BLaER1 treated with 17β-estradiol and CSF1 and Interleukin-3, amounts not matched to agents 10 nM and 100 nM (cell line): ENCODE data around the gene COPS3.
"Not testable (repeated sequence)": the region's sequence is repeated elsewhere in the genome, so short reads cannot be mapped to it uniquely, and the experiment has no call there.

Experiments
- H3K27ac ChIP-seq, 11 experiments: shearing (Covaris generic); formaldehyde crosslinking; 2 replicates each; pipeline ENCODE4 v1.8.1; 2022
- H3K27me3 ChIP-seq, 11 experiments: shearing (Covaris generic); formaldehyde crosslinking; 2 replicates each; pipeline ENCODE4 v1.8.1; 2022
- H3K36me3 ChIP-seq, 11 experiments: shearing (Covaris generic); formaldehyde crosslinking; 2 replicates each; pipeline ENCODE4 v1.8.1; 2022
- H3K4me1 ChIP-seq, 10 experiments: shearing (Covaris generic); formaldehyde crosslinking; 2 replicates each; pipeline ENCODE4 v1.8.1; 2022
- H3K4me2 ChIP-seq, 11 experiments: shearing (Covaris generic); formaldehyde crosslinking; 2 replicates each; pipeline ENCODE4 v1.8.1; 2022
- H3K4me3 ChIP-seq, 10 experiments: shearing (Covaris generic); formaldehyde crosslinking; 2 replicates each; pipeline ENCODE4 v1.8.1; 2022
- H3K9ac ChIP-seq, 11 experiments: shearing (Covaris generic); formaldehyde crosslinking; 2 replicates each; pipeline ENCODE4 v1.8.1; 2022
- H3K9me3 ChIP-seq, 11 experiments: shearing (Covaris generic); formaldehyde crosslinking; replicated peaks in 1 of 11; 2 replicates each; pipeline ENCODE4 v1.8.1; 2022
- H4K20me1 ChIP-seq, 11 experiments: shearing (Covaris generic); formaldehyde crosslinking; 2 replicates each; pipeline ENCODE4 v1.8.1; 2022
- Cebpa-rat ChIP-seq, 11 experiments: shearing (Covaris generic); IDR thresholded peaks; 2 replicates each; pipeline ENCODE4 v1.8.1; 2022

COPS3 gene

GRCh38 chr17:17256316-17256715 is 24.7 kb downstream of the COPS3 start:
- H3K27ac ChIP-seq = no peak overlapping the region
- no peaks in the 10 kb centered on the region for H3K27me3 ChIP-seq
- H3K4me1 ChIP-seq = no peaks in the 10 kb centered on the region
- peaks cover 95 to 100% (median 99%) of the 10 kb centered on the region in 11 experiments for H3K36me3 ChIP-seq
- H3K4me2 ChIP-seq = no peak overlapping the region
- H3K9me3 ChIP-seq = no peaks in the 10 kb centered on the region
- peaks cover 0 to 45% (median 5%) of the 10 kb centered on the region in 11 experiments; a peak in 8 of 22 replicates for H4K20me1 ChIP-seq
- TF ChIP-seq Cebpa-rat (IDR thresholded peaks at IDR 0.05) = no peak
- H3K4me3 ChIP-seq = no peak overlapping the region
- H3K9ac ChIP-seq = no peak overlapping the region

GRCh38 chr17:17255689-17256088 is 25.4 kb downstream of the COPS3 start:
- H3K9me3 ChIP-seq, H3K9ac ChIP-seq: not testable (repeated sequence)

GRCh38 chr17:17254036-17254435 is 27.0 kb downstream of the COPS3 start:
- Histone ChIP-seq H3K9ac (no peak overlapping the region), H3K27me3 (no peaks in the 10 kb centered on the region), H3K4me2 (no peak overlapping the region), H4K20me1 (peaks cover 0 to 37% (median 4%) of the 10 kb centered on the region in 11 experiments; a peak in 7 of 22 replicates), H3K36me3 (peaks cover 95 to 100% (median 99%) of the 10 kb centered on the region in 11 experiments), H3K9me3 (no peaks in the 10 kb centered on the region), H3K4me3 (no peak overlapping the region), H3K27ac (no peak overlapping the region), H3K4me1 (no peaks in the 10 kb centered on the region)
- TF ChIP-seq Cebpa-rat (IDR thresholded peaks at IDR 0.05) = no peak

More at GRCh38 chr17:17255689-17256088, 25.4 kb downstream of the COPS3 start:
- not testable (repeated sequence) for H3K4me1 ChIP-seq, H3K4me2 ChIP-seq, H3K4me3 ChIP-seq, H3K27ac ChIP-seq, H3K27me3 ChIP-seq
- Histone ChIP-seq H3K36me3 (peaks cover 95 to 100% (median 99%) of the 10 kb centered on the region in 11 experiments), H4K20me1 (peaks cover 0 to 45% (median 5%) of the 10 kb centered on the region in 11 experiments; a peak in 7 of 22 replicates)

- Histone ChIP-seq H3K9ac (no peak overlapping the region), H3K4me1 (no peaks in the 10 kb centered on the region), H3K4me3 (no peak overlapping the region), H3K9me3 (no peaks in the 10 kb centered on the region), H3K27me3 (no peaks in the 10 kb centered on the region), H4K20me1 (peaks cover 0 to 32% (median 2%) of the 10 kb centered on the region in 11 experiments; a peak in 9 of 22 replicates), H3K4me2 (no peak overlapping the region), H3K27ac (no peak overlapping the region), H3K36me3 (peaks cover 95 to 100% (median 99%) of the 10 kb centered on the region in 11 experiments)
- TF ChIP-seq Cebpa-rat (IDR thresholded peaks at IDR 0.05) = no peak
Observed at GRCh38 chr17:17253406-17253805, 27.6 kb downstream of the COPS3 start.

GRCh38 chr17:17252149-17252661 is 28.8 kb downstream of the COPS3 start:
- Histone ChIP-seq H3K9me3 (no peaks in the 10 kb centered on the region), H3K36me3 (peaks cover 97 to 100% (median 99%) of the 10 kb centered on the region in 11 experiments), H3K4me2 (no peak overlapping the region), H3K9ac (no peak overlapping the region), H3K27ac (no peak overlapping the region), H3K4me1 (no peaks in the 10 kb centered on the region), H4K20me1 (peaks cover 0 to 36% (median 5%) of the 10 kb centered on the region in 11 experiments; a peak in 10 of 22 replicates), H3K4me3 (no peak overlapping the region), H3K27me3 (no peaks in the 10 kb centered on the region)
- no peak for TF ChIP-seq Cebpa-rat (IDR thresholded peaks at IDR 0.05)

GRCh38 chr17:17246879-17247278 is 34.2 kb downstream of the COPS3 start:
- Histone ChIP-seq H3K36me3 (peaks cover 63 to 78% (median 68%) of the 10 kb centered on the region in 11 experiments), H3K9me3 (no peaks in the 10 kb centered on the region), H3K4me1 (no peaks in the 10 kb centered on the region), H3K4me3 (no peak overlapping the region), H3K27me3 (no peaks in the 10 kb centered on the region), H3K4me2 (no peak overlapping the region), H4K20me1 (peaks cover 0 to 22% (median 5%) of the 10 kb centered on the region in 11 experiments; a peak in 9 of 22 replicates), H3K9ac (no peak overlapping the region), H3K27ac (no peak overlapping the region)
- no peak for TF ChIP-seq Cebpa-rat (IDR thresholded peaks at IDR 0.05)

DNA sequence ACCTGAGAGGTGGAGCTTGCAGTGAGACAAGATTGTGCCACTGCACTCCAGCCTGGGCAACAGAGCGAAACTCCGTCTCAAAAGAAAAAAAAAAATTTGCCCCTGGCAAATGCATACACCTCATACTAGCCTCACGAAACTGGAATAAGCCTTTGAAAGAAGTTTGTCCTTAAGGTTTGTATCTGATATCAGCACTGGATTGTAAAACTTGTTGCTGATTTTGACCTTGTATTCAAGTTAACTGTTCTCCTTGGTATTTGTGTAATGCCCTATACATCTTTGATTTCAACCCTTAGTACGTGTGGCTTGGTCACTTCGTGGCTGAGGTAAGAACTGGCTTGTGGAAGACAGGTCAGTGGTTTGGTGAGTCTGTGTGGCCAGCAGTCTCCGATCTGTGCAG is 37.9 kb downstream of the COPS3 start:
- Histone ChIP-seq H3K9me3 (no peaks in the 10 kb centered on the region), H3K27ac (no peak overlapping the region), H3K4me1 (peaks cover 3 to 13% (median 4%) of the 10 kb centered on the region in 10 experiments; a peak in 18 of 20 replicates), H3K9ac (no peak overlapping the region), H3K27me3 (no peaks in the 10 kb centered on the region), H3K36me3 (peaks cover 28 to 41% (median 31%) of the 10 kb centered on the region in 11 experiments), H3K4me2 (no peak overlapping the region), H3K4me3 (no peak overlapping the region), H4K20me1 (peaks cover 0 to 14% (median under 1%) of the 10 kb centered on the region in 11 experiments; a peak in 9 of 22 replicates)
- TF ChIP-seq Cebpa-rat (IDR thresholded peaks at IDR 0.05) = no peak

DNA sequence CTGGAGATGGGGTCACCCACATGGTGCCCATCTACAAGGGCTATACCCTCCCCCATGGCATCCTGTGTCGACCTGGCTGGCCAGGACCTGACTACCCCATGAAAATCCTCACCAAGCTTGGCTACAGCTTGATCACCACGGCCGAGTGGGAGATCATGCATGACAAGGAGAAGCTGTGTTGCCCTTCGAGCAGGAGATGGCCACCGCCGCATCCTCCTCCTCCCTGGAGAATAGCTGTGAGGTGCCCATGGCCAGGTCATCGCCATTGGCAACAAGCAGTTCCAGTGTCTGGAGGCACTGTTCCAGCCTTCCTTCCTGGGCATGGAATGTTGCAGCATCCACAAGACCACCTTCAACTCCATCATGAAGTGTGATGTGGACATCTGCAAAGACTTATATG is 38.8 kb downstream of the COPS3 start:
- peaks cover 6 to 17% (median 8%) of the 10 kb centered on the region in 10 experiments; a peak in 18 of 20 replicates for H3K4me1 ChIP-seq
- no peak overlapping the region for H3K9ac ChIP-seq
- H3K4me3 ChIP-seq = no peak overlapping the region
- H3K36me3 ChIP-seq = peaks cover 19 to 32% (median 22%) of the 10 kb centered on the region in 11 experiments
- no peaks in the 10 kb centered on the region for H3K9me3 ChIP-seq
- H3K27me3 ChIP-seq = no peaks in the 10 kb centered on the region
- no peak overlapping the region for H3K4me2 ChIP-seq
- no peak overlapping the region for H3K27ac ChIP-seq
- no peak for TF ChIP-seq Cebpa-rat (IDR thresholded peaks at IDR 0.05)
- H4K20me1 ChIP-seq = peaks cover 0 to 5% (median 0%) of the 10 kb centered on the region in 11 experiments; a peak in 5 of 22 replicates

GRCh38 chr17:17241656-17242055 is 39.4 kb downstream of the COPS3 start:
- peaks cover 6 to 17% (median 8%) of the 10 kb centered on the region in 10 experiments; a peak in 18 of 20 replicates for H3K4me1 ChIP-seq
- no peak overlapping the region for H3K4me3 ChIP-seq
- H3K27ac ChIP-seq = no peak overlapping the region
- no peaks in the 10 kb centered on the region for H3K27me3 ChIP-seq
- peaks cover 0 to under 1% (median 0%) of the 10 kb centered on the region in 11 experiments; a peak in 2 of 22 replicates for H4K20me1 ChIP-seq
- no peaks in the 10 kb centered on the region for H3K9me3 ChIP-seq
- no peak for TF ChIP-seq Cebpa-rat (IDR thresholded peaks at IDR 0.05)
- no peak overlapping the region for H3K9ac ChIP-seq
- H3K36me3 ChIP-seq = peaks cover 13 to 26% (median 16%) of the 10 kb centered on the region in 11 experiments; a peak in 21 of 22 replicates
- no peak overlapping the region for H3K4me2 ChIP-seq
